ENCODE data around the gene ABHD2.

Gene ABHD2

DNA sequence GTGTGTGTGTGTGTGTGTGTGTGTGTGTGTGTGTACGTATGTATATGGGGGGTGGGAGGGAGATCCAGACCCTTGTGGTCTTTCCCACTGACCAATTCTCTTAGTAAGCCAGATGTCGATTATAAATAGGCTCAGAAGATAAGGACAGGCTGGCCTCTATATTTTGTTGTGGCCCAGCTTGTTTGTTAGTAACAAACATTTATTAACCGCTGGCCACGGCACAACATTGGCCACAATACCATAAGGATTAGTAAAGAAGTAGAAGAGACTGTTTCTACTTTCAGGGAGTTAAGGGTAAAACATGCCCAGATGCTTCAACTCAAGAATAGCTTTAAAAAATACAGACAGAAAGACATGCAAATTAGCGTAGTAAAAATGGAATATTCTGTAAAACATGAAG, 58.1 kb downstream of the ABHD2 start:
- Histone ChIP-seq H3K36me3 (replicated peaks; ENCODE audit: insufficient read depth, low read length) (no peaks in the 10 kb centered on the region), H3K4me1 (ENCODE audit: low read length) (0 out of 2 replicates have a peak, but pooled peaks cover 5% of the 10 kb centered on the region), H3F3A (ENCODE audit: insufficient read depth, low read length) (no peaks in the 10 kb centered on the region), H3K9me2 (replicated peaks; ENCODE audit: insufficient read depth, low read length) (no peaks in the 10 kb centered on the region), H2AFZ (ENCODE audit: low read length) (no peak overlapping the region), H3K9me3 (replicated peaks; ENCODE audit: insufficient read depth, low read length) (no peaks in the 10 kb centered on the region), H3K4me2 (ENCODE audit: low read depth, low read length) (no peak overlapping the region), H4K20me1 (ENCODE audit: insufficient read depth, low read length) (no peaks in the 10 kb centered on the region), H3K27me3 (replicated peaks; ENCODE audit: insufficient read depth, low read length) (no peaks in the 10 kb centered on the region), H3K79me2 (ENCODE audit: low read length) (peaks cover 75% of the 10 kb centered on the region), H3K27ac (ENCODE audit: low read length) (no peak overlapping the region), H3K4me3 (ENCODE audit: low read length) (no peak overlapping the region), H3K9ac (ENCODE audit: low read length) (no peak overlapping the region)
- TF ChIP-seq, protein P1, sequence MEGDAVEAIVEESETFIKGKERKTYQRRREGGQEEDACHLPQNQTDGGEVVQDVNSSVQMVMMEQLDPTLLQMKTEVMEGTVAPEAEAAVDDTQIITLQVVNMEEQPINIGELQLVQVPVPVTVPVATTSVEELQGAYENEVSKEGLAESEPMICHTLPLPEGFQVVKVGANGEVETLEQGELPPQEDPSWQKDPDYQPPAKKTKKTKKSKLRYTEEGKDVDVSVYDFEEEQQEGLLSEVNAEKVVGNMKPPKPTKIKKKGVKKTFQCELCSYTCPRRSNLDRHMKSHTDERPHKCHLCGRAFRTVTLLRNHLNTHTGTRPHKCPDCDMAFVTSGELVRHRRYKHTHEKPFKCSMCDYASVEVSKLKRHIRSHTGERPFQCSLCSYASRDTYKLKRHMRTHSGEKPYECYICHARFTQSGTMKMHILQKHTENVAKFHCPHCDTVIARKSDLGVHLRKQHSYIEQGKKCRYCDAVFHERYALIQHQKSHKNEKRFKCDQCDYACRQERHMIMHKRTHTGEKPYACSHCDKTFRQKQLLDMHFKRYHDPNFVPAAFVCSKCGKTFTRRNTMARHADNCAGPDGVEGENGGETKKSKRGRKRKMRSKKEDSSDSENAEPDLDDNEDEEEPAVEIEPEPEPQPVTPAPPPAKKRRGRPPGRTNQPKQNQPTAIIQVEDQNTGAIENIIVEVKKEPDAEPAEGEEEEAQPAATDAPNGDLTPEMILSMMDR (IDR thresholded peaks at IDR 0.05; ENCODE audit: low read length) = no peak
- TF ChIP-seq EZH2 (optimal IDR thresholded peaks at IDR 0.05; ENCODE audit: low read depth, low read length) (no peak), EZH2phosphoT487 (IDR thresholded peaks at IDR 0.05; ENCODE audit: low read length) (no peak)
- DNase-seq = no peak

DNA sequence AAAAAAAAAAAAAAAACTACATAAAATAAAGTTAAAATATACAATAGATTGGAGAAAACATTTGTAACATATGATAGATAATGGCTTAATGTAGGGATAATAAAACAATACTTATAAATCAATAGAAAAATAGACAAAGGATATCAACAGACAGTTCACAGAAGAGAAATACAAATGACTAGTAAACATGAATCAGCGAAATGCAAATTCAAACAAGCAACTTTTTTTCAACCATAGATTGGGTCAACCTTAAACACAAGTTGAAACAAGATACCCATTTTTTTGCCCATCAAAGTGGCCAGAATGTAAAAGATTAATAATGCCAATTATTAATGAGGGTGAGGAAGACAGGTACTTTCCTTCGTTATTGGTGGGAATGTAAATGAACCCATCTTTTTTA, 59.9 kb downstream of the ABHD2 start:
- Histone ChIP-seq H4K20me1 (ENCODE audit: insufficient read depth, low read length) (no peaks in the 10 kb centered on the region), H3K4me3 (ENCODE audit: low read length) (no peak overlapping the region), H3K79me2 (ENCODE audit: low read length) (peaks cover 60% of the 10 kb centered on the region), H3K27ac (ENCODE audit: low read length) (no peak overlapping the region), H3K27me3 (replicated peaks; ENCODE audit: insufficient read depth, low read length) (no peaks in the 10 kb centered on the region), H3K9me3 (replicated peaks; ENCODE audit: insufficient read depth, low read length) (no peaks in the 10 kb centered on the region), H3F3A (ENCODE audit: insufficient read depth, low read length) (no peaks in the 10 kb centered on the region), H3K4me1 (ENCODE audit: low read length) (0 out of 2 replicates have a peak, but pooled peaks cover under 1% of the 10 kb centered on the region), H3K36me3 (replicated peaks; ENCODE audit: insufficient read depth, low read length) (peaks cover 3% of the 10 kb centered on the region; the same call in 1 of the 2 replicates), H3K4me2 (ENCODE audit: low read depth, low read length) (no peak overlapping the region), H3K9ac (ENCODE audit: low read length) (no peak overlapping the region), H3K9me2 (replicated peaks; ENCODE audit: insufficient read depth, low read length) (no peaks in the 10 kb centered on the region), H2AFZ (ENCODE audit: low read length) (no peak overlapping the region)
- DNase-seq = no peak
- TF ChIP-seq EZH2 (optimal IDR thresholded peaks at IDR 0.05; ENCODE audit: low read depth, low read length) = no peak
- TF ChIP-seq EZH2phosphoT487 (IDR thresholded peaks at IDR 0.05; ENCODE audit: low read length) = no peak
- TF ChIP-seq, protein P1 (IDR thresholded peaks at IDR 0.05; ENCODE audit: low read length) = no peak

DNA sequence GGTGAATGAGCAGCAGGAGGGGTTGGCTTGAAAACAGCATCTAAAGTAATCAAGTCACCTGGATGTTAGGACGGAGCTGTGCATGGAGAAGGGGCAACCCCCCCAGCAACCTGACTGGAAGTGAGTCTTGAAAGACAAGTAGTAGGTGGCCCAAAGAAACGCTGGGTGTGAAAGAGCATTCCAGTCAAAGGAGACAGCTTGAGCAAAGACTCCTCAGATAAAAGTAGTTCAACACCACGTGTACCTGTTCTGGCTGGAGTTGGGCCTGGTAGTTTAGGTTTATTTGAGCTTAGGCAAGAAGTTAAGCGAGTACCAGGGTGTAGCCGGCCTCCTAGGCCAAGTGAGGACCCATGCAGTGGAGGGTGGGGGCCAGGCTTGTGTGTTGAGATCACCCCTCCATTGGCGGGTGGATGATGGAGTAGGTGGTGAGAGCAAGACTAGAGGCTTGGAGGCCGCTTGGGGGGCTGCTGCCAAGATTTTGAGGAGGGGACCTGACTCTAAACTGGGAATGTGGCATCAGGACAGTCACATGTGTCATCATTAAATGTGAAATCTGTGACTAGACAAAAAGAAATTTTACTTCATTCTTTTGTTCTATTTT, 61.3 kb downstream of the ABHD2 start:
- Histone ChIP-seq H3K9me3 (replicated peaks; ENCODE audit: insufficient read depth, low read length) (no peaks in the 10 kb centered on the region), H4K20me1 (ENCODE audit: insufficient read depth, low read length) (no peaks in the 10 kb centered on the region), H3K27ac (ENCODE audit: low read length) (no peak overlapping the region), H3K27me3 (replicated peaks; ENCODE audit: insufficient read depth, low read length) (no peaks in the 10 kb centered on the region), H2AFZ (ENCODE audit: low read length) (no peak overlapping the region), H3K9ac (ENCODE audit: low read length) (no peak overlapping the region), H3K4me2 (ENCODE audit: low read depth, low read length) (no peak overlapping the region), H3F3A (ENCODE audit: insufficient read depth, low read length) (no peaks in the 10 kb centered on the region), H3K4me1 (ENCODE audit: low read length) (no peaks in the 10 kb centered on the region), H3K9me2 (replicated peaks; ENCODE audit: insufficient read depth, low read length) (no peaks in the 10 kb centered on the region), H3K36me3 (replicated peaks; ENCODE audit: insufficient read depth, low read length) (peaks cover 10% of the 10 kb centered on the region; the same call in 1 of the 2 replicates), H3K4me3 (ENCODE audit: low read length) (no peak overlapping the region), H3K79me2 (ENCODE audit: low read length) (peaks cover 55% of the 10 kb centered on the region)
- TF ChIP-seq EZH2phosphoT487 (IDR thresholded peaks at IDR 0.05; ENCODE audit: low read length) = no peak
- no peak for TF ChIP-seq EZH2 (optimal IDR thresholded peaks at IDR 0.05; ENCODE audit: low read depth, low read length)
- TF ChIP-seq, protein P1 (IDR thresholded peaks at IDR 0.05; ENCODE audit: low read length) = no peak
- no peak for DNase-seq

All from MM.1S (cell line).